NCI-H460 (cell line): ENCODE data around the gene CHST4. TPM values are rescaled to one million over a fixed set of nuclear protein-coding genes. Genes with fewer than 3 reads are reported as not detected.
"Not testable (repeated sequence)": the region's sequence is repeated elsewhere in the genome, so short reads cannot be mapped to it uniquely, and the experiment has no call there.

Experiments
- DNase-seq: peaks from one replicate; pipeline ENCODE4 v3.0.0-alpha.2; 2016; ENCODE audit warnings: low read depth; ENCODE audit errors: extremely low read depth
- polyA plus RNA-seq: library from polyadenylated mRNA; depleted of rRNA; stranded (reverse); fragments of >200 nt; gene quantifications from 2 replicates; pipeline ENCODE4 v1.2.3, GENCODE V29; 2014; cell fraction: nucleus; rRNA removed
- total RNA-seq: library from RNA; depleted of rRNA; stranded (reverse); fragments of >200 nt; shearing (Covaris generic); gene quantifications from 2 replicates; pipeline ENCODE4 v1.2.3, GENCODE V29; 2014; rRNA removed

Gene CHST4
- not detected in 2 replicates for total RNA-seq
- polyA plus RNA-seq: not detected in 2 replicates

GRCh38 chr16:71526111-71526631 is at the start of gene CHST4:
Gene CHST4, plus strand, starts transcription at chr16:71526426. Its CDS starts 10,252 bp downstream, at chr16:71536678.
- DNase-seq: peak; percentile 4

- DNase-seq: no peak
Measured at GRCh38 chr16:71476457-71477124, 49.6 kb upstream of the CHST4 start.

GRCh38 chr16:71479420-71479819 is 46.8 kb upstream of the CHST4 start:
- DNase-seq: peak; percentile 30

GRCh38 chr16:71480956-71481355 is 45.3 kb upstream of the CHST4 start:
- DNase-seq: no peak

GRCh38 chr16:71482569-71482968 is 43.7 kb upstream of the CHST4 start:
- DNase-seq: no peak

- DNase-seq: peak; percentile 84
Measured at GRCh38 chr16:71484006-71484893, 42.0 kb upstream of the CHST4 start.

- no peak for DNase-seq
Measured at GRCh38 chr16:71489122-71489521, 37.1 kb upstream of the CHST4 start, which contains the start of gene ZNF19. Gene ZNF19, minus strand, starts transcription at chr16:71489324. Its CDS starts 7,210 bp downstream, at chr16:71482114.

- no peak for DNase-seq
Measured at GRCh38 chr16:71490361-71490760, 35.9 kb upstream of the CHST4 start.

- DNase-seq: no peak
Measured at GRCh38 chr16:71491054-71491453, 35.2 kb upstream of the CHST4 start.

- DNase-seq: no peak
Measured at GRCh38 chr16:71492786-71493185, 33.4 kb upstream of the CHST4 start.

GRCh38 chr16:71493213-71493612 is 33.0 kb upstream of the CHST4 start:
- no peak for DNase-seq

GRCh38 chr16:71498031-71498430 is 28.2 kb upstream of the CHST4 start:
- no peak for DNase-seq

- DNase-seq: peak; percentile 50
Measured at GRCh38 chr16:71499775-71500364, 26.4 kb upstream of the CHST4 start.

GRCh38 chr16:71500964-71501363 is 25.3 kb upstream of the CHST4 start:
- DNase-seq: no peak

GRCh38 chr16:71501547-71501946 is 24.7 kb upstream of the CHST4 start:
- DNase-seq: no peak

GRCh38 chr16:71504051-71504450 is 22.2 kb upstream of the CHST4 start:
- not testable (repeated sequence) for DNase-seq

GRCh38 chr16:71504901-71505300 is 21.3 kb upstream of the CHST4 start:
- DNase-seq: no peak

GRCh38 chr16:71507061-71507460 is 19.2 kb upstream of the CHST4 start:
- no peak for DNase-seq

GRCh38 chr16:71513302-71513701 is 12.9 kb upstream of the CHST4 start:
- no peak for DNase-seq

- no peak for DNase-seq
Measured at GRCh38 chr16:71514476-71514875, 11.8 kb upstream of the CHST4 start.

- no peak for DNase-seq
Measured at GRCh38 chr16:71515026-71515425, 11.2 kb upstream of the CHST4 start.
